IMR-90 (cell line): ENCODE data around the gene ANKRD42.

Experiments
- BHLHE40 ChIP-seq: fragments of 150-350 bp; IDR thresholded peaks from 2 replicates; pipeline ENCODE4 v1.6.1; 2016; ENCODE audit warnings: mild to moderate bottlenecking, low read depth, low read length
- CEBPB ChIP-seq: IDR thresholded peaks from 2 replicates; pipeline ENCODE4 v1.6.1; 2012; ENCODE audit warnings: low read depth, low read length, improper control_type of control experiment
- CHD1 ChIP-seq: IDR thresholded peaks from 2 replicates; pipeline ENCODE4 v1.6.1; 2012; ENCODE audit warnings: low read depth, low read length, improper control_type of control experiment
- FOS ChIP-seq: fragments of 150-350 bp; IDR thresholded peaks from 2 replicates; pipeline ENCODE4 v1.6.1; 2016; ENCODE audit warnings: low read depth, low read length
- MAFK ChIP-seq: IDR thresholded peaks from 2 replicates; pipeline ENCODE4 v1.6.1; 2012; ENCODE audit warnings: low read depth, low read length, improper control_type of control experiment
- MXI1 ChIP-seq: IDR thresholded peaks from 2 replicates; pipeline ENCODE4 v1.6.1; 2012; ENCODE audit warnings: low read depth, mild to moderate bottlenecking, low read length, moderate library complexity, borderline replicate concordance
- POLR2A ChIP-seq: IDR thresholded peaks from 2 replicates; pipeline ENCODE4 v1.6.1; 2012; ENCODE audit warnings: mild to moderate bottlenecking, low read depth, low read length
- RAD21 ChIP-seq: IDR thresholded peaks from 2 replicates; pipeline ENCODE4 v1.6.1; 2012; ENCODE audit warnings: low read length, improper control_type of control experiment
- RCOR1 ChIP-seq: IDR thresholded peaks from 2 replicates; pipeline ENCODE4 v1.6.1; 2012; ENCODE audit warnings: mild to moderate bottlenecking, low read length, improper control_type of control experiment; ENCODE audit not compliant: insufficient replicate concordance
- RFX5 ChIP-seq: IDR thresholded peaks from 2 replicates; pipeline ENCODE4 v1.8.0; 2012; ENCODE audit warnings: low read depth, mild to moderate bottlenecking, low read length, moderate library complexity
- SMC3 ChIP-seq: fragments of 150-350 bp; IDR thresholded peaks from 2 replicates; pipeline ENCODE4 v1.6.1; 2016; ENCODE audit warnings: low read depth, mild to moderate bottlenecking, antibody characterized with exemption, low read length, moderate library complexity
- TF ChIP-seq, protein P1 (sequence below): conservative IDR thresholded peaks from 2 replicates; pipeline ENCODE4 v1.5.1; 2012; ENCODE audit warnings: mild to moderate bottlenecking, low read depth, low read length, improper control_type of control experiment
- TF ChIP-seq, protein P2 (sequence below): fragments of 150-350 bp; IDR thresholded peaks from 2 replicates; pipeline ENCODE4 v1.6.1; 2017; ENCODE audit warnings: mild to moderate bottlenecking, antibody characterized with exemption, low read length, low read depth
- TF ChIP-seq, protein P3 (sequence below): fragments of 150-350 bp; IDR thresholded peaks from 2 replicates; pipeline ENCODE4 v1.6.1; 2016; ENCODE audit warnings: low read depth, mild to moderate bottlenecking, low read length, moderate library complexity, borderline replicate concordance

DNA sequence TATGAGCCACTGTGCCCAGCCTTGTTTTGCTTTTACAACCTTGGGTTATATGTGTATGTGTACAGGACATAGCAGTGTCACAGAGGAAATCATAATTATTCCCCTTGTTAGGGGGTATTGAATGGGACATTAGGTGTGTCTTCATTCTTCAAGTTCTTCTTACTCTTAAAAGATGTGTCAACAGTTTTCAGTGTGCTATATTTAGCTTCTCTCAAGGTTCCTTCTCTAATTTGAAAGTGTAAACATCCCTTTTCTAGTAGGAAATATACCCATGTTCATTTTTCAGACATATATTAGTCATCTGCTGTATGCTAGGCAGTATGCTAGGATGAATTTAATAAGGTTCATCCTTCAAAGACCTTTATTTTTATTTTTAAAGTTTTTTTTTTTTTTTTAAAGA lies 19.5 kb upstream of the ANKRD42 start:
- TF ChIP-seq FOS = no peak
- no peak for TF ChIP-seq SMC3
- TF ChIP-seq, protein P1, sequence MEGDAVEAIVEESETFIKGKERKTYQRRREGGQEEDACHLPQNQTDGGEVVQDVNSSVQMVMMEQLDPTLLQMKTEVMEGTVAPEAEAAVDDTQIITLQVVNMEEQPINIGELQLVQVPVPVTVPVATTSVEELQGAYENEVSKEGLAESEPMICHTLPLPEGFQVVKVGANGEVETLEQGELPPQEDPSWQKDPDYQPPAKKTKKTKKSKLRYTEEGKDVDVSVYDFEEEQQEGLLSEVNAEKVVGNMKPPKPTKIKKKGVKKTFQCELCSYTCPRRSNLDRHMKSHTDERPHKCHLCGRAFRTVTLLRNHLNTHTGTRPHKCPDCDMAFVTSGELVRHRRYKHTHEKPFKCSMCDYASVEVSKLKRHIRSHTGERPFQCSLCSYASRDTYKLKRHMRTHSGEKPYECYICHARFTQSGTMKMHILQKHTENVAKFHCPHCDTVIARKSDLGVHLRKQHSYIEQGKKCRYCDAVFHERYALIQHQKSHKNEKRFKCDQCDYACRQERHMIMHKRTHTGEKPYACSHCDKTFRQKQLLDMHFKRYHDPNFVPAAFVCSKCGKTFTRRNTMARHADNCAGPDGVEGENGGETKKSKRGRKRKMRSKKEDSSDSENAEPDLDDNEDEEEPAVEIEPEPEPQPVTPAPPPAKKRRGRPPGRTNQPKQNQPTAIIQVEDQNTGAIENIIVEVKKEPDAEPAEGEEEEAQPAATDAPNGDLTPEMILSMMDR = no peak
- TF ChIP-seq BHLHE40 = no peak
- TF ChIP-seq POLR2A = no peak
- TF ChIP-seq MXI1 = no peak
- no peak for TF ChIP-seq CEBPB
- TF ChIP-seq RFX5 = no peak
- no peak for TF ChIP-seq RAD21
- no peak for TF ChIP-seq RCOR1
- TF ChIP-seq, protein P2, sequence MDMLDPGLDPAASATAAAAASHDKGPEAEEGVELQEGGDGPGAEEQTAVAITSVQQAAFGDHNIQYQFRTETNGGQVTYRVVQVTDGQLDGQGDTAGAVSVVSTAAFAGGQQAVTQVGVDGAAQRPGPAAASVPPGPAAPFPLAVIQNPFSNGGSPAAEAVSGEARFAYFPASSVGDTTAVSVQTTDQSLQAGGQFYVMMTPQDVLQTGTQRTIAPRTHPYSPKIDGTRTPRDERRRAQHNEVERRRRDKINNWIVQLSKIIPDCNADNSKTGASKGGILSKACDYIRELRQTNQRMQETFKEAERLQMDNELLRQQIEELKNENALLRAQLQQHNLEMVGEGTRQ = no peak
- TF ChIP-seq, protein P3, sequence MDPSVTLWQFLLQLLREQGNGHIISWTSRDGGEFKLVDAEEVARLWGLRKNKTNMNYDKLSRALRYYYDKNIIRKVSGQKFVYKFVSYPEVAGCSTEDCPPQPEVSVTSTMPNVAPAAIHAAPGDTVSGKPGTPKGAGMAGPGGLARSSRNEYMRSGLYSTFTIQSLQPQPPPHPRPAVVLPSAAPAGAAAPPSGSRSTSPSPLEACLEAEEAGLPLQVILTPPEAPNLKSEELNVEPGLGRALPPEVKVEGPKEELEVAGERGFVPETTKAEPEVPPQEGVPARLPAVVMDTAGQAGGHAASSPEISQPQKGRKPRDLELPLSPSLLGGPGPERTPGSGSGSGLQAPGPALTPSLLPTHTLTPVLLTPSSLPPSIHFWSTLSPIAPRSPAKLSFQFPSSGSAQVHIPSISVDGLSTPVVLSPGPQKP = no peak
- TF ChIP-seq MAFK = no peak
- no peak for TF ChIP-seq CHD1
